HG03432 (cell line): ENCODE data around the gene SLC25A10.
"Not testable (repeated sequence)": the region's sequence is repeated elsewhere in the genome, so short reads cannot be mapped to it uniquely, and the experiment has no call there.

ENCODE experiments used
- ATAC-seq: cut with Tn5 transposase; IDR thresholded peaks from one replicate; pipeline ENCODE4 v1.9.1; 2021; ENCODE audit warnings: mild to moderate bottlenecking, moderate library complexity; ENCODE audit not compliant: unreplicated experiment

Gene SLC25A10

GRCh38 chr17:81711814-81712467 is at the start of gene SLC25A10:
Gene SLC25A10 (plus strand): TSS chr17:81712284. CDS start chr17:81712427, 143 bp downstream.
- peak; percentile 62 for ATAC-seq

DNA sequence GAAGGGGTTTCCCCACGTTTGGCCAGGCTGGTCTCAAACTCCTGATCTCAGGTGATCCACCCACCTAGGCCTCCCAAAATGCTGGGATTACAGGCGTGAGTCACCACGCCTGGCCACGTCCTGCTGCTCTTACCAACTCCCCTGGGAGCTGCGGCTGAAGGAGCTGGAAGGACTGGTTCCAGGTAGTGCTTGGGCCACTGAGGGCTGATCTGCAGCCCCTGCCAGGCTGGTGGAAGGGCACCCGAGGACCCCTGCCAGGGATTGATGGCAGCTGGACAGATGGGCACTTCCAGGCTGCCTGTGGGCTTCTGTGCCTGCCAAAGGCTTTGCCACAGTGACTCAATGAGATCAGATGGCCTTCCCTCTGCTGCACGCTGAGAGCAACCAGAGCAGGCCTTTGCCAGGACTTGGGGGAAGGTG is 48.0 kb upstream of the SLC25A10 start:
- no peak for ATAC-seq

- ATAC-seq, result peak; percentile 7
Measured at GRCh38 chr17:81665205-81666091, 46.6 kb upstream of the SLC25A10 start.

- no peak for ATAC-seq
Measured at GRCh38 chr17:81666092-81666341, 46.1 kb upstream of the SLC25A10 start.

GRCh38 chr17:81666342-81667191 is 45.5 kb upstream of the SLC25A10 start, which contains the start of the genes CCDC137 and OXLD1:
Gene CCDC137 (plus strand): TSS chr17:81666737. CDS start chr17:81666767, 30 bp downstream.
Gene OXLD1 (minus strand): TSS chr17:81666605. CDS start chr17:81666577, 28 bp downstream.
- ATAC-seq, result peak; percentile 89

DNA sequence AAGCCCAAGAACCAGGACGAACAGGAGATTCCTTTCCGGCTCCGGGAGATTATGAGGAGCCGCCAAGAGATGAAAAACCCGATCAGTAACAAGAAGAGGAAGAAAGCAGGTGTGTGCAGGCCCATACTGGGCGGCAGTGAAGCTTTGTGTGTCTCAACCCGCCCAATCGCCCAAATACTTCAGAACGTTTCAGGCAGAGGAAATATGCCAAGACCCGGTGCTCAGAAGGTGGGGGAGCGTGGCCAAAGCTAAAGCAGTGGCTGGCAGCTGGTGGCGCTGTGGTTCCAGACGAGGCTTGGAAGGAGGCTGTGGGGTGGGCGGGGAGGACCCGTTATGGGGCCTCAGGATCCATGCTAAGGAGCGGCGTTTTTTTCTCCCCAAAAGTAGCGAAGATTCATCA is 44.3 kb upstream of the SLC25A10 start:
- no peak for ATAC-seq

DNA sequence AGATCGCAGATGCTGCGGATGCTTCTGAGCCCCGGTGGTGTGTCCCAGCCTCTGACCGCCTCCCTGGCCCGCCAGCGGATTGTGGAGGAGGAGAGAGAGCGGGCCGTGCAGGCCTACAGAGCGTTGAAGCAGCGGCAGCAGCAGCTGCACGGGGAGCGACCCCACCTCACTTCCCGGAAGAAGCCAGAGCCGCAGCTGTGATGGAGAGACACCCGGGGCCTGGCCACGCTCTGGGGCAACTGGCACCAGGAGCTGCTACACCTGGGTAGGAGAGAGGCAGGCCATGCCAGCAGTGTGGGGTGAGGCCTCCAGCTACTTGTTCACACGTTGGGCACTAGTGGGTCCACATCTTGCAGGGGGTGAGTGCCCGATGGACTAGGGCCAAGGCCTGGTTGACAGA is 39.6 kb upstream of the SLC25A10 start:
- no peak for ATAC-seq

- no peak for ATAC-seq
Measured at GRCh38 chr17:81672954-81673353, 39.1 kb upstream of the SLC25A10 start.

DNA sequence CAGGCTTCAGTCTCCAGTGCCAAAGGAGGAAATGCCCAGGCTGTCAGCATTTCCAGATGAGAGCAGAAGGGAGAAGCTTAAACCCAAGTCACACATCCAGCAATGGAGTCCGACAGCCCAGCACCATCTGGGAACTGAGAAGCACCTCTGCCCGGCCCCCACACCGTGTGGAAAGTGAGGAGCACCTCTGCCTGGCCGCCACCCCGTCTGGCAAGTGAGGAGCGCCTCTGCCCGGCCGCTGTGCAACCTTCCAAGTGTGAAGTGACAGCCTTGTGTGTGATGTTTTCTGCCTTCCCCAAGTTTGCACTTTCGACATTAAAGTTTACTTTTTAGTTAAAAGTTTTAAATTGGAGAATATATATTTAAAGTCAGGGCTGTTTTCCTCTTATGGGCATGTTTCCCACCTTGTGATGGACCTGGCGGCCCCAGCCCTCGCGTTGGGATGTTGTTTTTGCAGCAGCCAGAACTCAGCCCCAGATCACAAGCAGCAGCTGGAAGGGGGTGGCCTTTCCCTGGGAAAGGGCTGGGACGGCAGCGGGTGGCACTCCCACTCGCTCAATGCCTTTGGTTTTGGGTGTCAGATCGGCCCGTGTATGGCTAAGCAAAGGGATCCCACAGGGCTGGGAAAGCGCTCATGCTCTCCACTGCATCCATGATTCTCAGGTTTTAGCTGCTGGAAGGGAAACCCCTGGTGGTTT is 38.4 kb upstream of the SLC25A10 start:
- ATAC-seq, result no peak

DNA sequence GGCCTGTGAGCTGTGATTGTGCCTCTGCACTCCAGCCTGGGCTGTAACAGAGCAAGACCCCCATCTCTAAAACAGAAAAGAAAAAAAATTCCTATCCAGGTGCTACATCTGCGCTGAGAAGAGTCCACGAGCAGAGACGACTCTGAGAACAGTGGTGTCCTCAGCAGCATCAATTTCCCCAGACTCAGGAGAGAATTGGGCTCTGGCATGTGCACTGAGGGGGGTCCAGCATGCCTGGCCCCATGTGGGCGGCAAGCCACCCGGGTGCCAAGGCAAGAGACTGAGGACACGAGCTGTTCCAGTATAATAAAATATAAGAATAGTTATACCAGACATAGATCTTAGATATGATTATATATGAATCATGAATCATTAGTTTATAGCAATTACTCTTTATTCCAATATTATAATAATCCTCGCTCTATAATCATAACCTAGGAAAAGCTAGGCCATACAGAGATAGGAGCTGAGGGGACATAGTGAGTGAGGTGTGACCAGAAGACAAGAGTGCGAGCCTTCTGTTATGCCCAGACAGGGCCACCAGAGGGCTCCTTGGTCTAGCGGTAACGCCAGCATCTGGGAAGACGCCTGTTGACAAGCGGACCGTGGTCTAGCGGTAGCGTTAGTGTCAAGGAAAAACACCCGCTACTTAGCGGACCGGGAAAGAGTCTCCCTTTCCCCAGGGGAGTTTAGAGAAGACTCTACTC is 36.4 kb upstream of the SLC25A10 start:
- ATAC-seq, result not testable (repeated sequence)

GRCh38 chr17:81676906-81677305 is 35.2 kb upstream of the SLC25A10 start:
- no peak for ATAC-seq

DNA sequence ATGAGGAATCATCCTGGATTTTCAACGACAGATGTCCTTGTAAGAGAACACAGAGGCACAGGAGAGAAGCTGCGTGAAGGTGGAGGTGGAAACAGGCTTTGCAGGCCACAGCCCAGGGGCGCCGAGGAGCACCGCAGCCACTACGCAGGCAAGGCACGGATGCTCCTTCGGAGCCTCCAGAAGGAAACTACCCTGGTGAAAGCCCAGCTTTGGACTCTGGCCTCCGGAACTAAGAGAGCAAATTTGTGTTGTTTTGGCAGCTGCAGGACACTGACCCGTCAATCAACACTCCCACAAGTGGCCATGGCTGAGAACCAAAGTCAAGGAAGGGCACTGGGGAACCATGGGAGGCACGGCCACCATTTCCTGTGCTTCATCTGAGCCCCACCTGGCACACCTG is 31.9 kb upstream of the SLC25A10 start:
- no peak for ATAC-seq

- ATAC-seq, result no peak
Measured at GRCh38 chr17:81681672-81682071, 30.4 kb upstream of the SLC25A10 start.

DNA sequence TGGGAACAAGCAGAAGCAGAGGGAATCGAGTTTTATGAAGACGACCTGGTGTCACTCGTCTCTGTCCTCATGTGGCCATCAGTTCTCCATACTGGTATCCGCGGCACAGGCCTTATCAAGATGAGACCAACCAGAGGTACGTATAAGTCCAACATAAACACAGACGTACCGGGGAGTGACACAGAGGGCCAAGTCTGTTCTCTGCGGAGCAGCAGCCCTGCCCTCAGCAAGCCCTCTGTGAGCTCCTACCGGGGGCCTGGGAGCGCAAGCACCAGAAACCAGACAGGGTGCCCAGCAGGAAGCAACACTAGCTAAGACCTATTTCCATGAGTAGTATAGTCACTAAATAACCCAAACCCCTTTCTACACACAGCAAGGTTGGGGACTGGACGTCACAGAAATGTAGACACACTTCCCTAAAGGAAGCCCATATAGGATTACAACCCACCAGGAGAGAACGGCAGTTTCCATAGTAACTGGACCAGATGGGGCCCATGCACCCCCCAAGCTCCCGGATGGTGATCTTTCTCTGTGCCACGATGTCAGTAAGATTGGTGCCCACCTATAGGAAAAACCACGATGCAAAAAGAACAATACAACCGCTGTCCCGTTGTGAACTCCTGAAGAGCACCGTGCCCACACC is 29.4 kb upstream of the SLC25A10 start:
- ATAC-seq, result no peak

DNA sequence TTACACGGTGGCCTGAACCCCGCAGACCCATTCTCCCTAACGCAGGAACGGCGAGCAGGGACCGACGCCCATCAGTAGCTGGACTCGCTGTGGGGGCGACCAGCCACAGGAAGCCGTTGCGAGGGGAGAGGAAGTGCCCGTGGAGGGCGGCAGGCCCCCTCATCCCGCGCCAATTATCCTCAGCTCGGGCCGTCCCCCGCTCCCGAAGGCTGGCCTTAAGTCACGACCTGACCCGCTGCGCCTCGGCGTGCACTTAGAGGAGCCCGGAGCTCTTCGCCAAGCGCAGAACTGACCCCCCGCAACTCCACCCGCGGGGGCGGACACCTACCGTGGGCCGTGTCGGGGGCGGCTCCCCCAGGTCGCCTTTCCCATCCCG is 28.9 kb upstream of the SLC25A10 start:
- peak; percentile 18 for ATAC-seq

GRCh38 chr17:81683584-81684441 is 28.3 kb upstream of the SLC25A10 start, which contains the start of the genes ARL16 and HGS:
Gene ARL16 (minus strand): TSS chr17:81683797. CDS start chr17:81683753, 44 bp downstream.
Gene HGS (plus strand): TSS chr17:81684011. CDS start chr17:81684067, 56 bp downstream.
- peak; percentile 89 for ATAC-seq

DNA sequence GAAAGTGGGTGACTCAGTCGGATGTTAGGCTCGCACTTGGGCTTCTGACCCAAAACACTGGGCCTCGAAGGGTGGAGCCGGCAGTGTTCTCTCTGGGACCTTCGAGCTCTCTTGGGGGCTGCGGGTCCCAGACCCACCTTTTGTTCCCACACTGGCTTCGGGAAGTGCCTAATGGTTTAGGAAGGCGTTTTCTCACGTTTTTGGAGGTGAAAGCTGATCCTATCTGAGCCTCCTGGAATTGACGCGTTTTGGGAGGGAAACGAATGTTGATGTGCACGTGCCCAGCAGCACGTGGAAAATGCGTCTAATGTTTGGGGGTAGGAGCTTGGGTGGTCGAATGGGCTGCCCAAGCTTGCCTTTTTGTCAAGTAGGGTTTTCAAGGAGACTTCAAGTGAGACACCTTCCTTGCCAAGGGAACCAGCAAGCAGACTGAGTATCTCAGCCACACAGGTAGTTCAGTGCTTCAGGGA is 27.6 kb upstream of the SLC25A10 start:
- ATAC-seq, result no peak

GRCh38 chr17:81685108-81685507 is 27.0 kb upstream of the SLC25A10 start:
- ATAC-seq, result no peak
